A549 treated with Mapracorat at 1 μM for 4 hours (cell line): Measurements from ENCODE around the gene ROR2. TPM values are rescaled to one million over a fixed set of nuclear protein-coding genes. Genes with fewer than 3 reads are reported as not detected.

Experiments used
- total RNA-seq: library from RNA; stranded (reverse); fragments of 200-300 nt; extraction: Qiagen RNA extraction; gene quantifications from 5 replicates; pipeline ENCODE4 v1.2.3, GENCODE V29; 2022

The ROR2 gene
- total RNA-seq = 0.88 to 1.6 TPM (median 1.3 TPM) in 5 replicates

GRCh38 chr9:91949946-91950664 lies at the start of gene ROR2:
TSS of gene ROR2 (minus strand) at chr9:91950228.

Other genes starting within 250 kb of the ROR2 start
- 52.9 to 69.0 TPM (median 63.3 TPM) in 5 replicates for gene SPTLC1, start 165.2 kb upstream of the ROR2 start, total RNA-seq